K562 (cell line): ENCODE results near the gene ZBTB7A. TPM values are rescaled to one million over a fixed set of nuclear protein-coding genes. Genes with fewer than 3 reads are reported as not detected.

ENCODE experiments used
- ATAC-seq: fragments of 200-7000 bp; cut with Tn5 transposase; 3 replicates; pipeline ENCODE4 v1.9.1; 2020; ENCODE audit warnings: moderate library complexity
- BruUV-seq: library from RNA; stranded (reverse); fragments of 400-500 nt; replicated peaks from 2 replicates; lab custom pipeline; 2021; lab: Mats Ljungman, UMichigan
- CTCF ChIA-PET: fragments of 300-600 bp; formaldehyde crosslinking; extraction: SDS; loops from one replicate; lab custom pipeline; 2021; ENCODE audit warnings: low intra/inter-chr PET ratio; lab: Yijun Ruan, JAX
- POLR2A ChIA-PET: fragments of 300-600, 350-650 bp; sonication (Branson Sonifier 250); formaldehyde crosslinking; extraction: SDS; loops from one replicate; lab custom pipeline; 2021; ENCODE audit warnings: antibody characterized with exemption, inconsistent platforms; lab: Yijun Ruan, JAX
- DNase-seq, 4 experiments: peaks; one replicate each; pipeline versions ENCODE4 v3.0.0 to v3.0.0-alpha.2; 2011 to 2018; ENCODE audit warnings: low spot score in 3 of 4, mixed read lengths in 3 of 4; ENCODE audit errors: extremely low read depth in 1 of 4
- FAIRE-seq: peaks from 2 replicates; lab custom pipeline; 2011; peaks lifted over from hg19 to GRCh38; lab: Jason Lieb, UNC
- H2AFZ ChIP-seq: 2 replicates; pipeline ENCODE4 v1.6.0; 2011; ENCODE audit warnings: low read depth, low read length, control low read depth, inconsistent platforms
- H3K27ac ChIP-seq: fragments of 200-600 bp; 3 replicates; pipeline ENCODE4 v1.8.0; 2011; ENCODE audit warnings: low read depth, mild to moderate bottlenecking, control low read depth, inconsistent platforms, low read length, moderate library complexity, mixed read lengths; ENCODE audit errors: extremely low read depth
- H3K27me3 ChIP-seq, 2 experiments: fragments of 300-600 bp in 1 of 2; 2 replicates in 1 of 2; 3 replicates in 1 of 2; pipeline versions ENCODE4 v1.6.0 to v1.8.0; 2011; ENCODE audit warnings: inconsistent platforms in 2 of 2, low read length in 2 of 2, mild to moderate bottlenecking in 1 of 2, mixed read lengths in 1 of 2, moderate library complexity in 1 of 2; ENCODE audit not compliant: control insufficient read depth in 2 of 2, insufficient read depth in 2 of 2
- H3K36me3 ChIP-seq: fragments of 300-600 bp; 3 replicates; pipeline ENCODE4 v1.8.0; 2011; ENCODE audit warnings: mild to moderate bottlenecking, low read length, inconsistent platforms; ENCODE audit not compliant: control insufficient read depth, insufficient read depth
- H3K4me1 ChIP-seq, 2 experiments: fragments of 200-600 bp in 1 of 2; replicated peaks in 1 of 2; 2 replicates in 1 of 2; 3 replicates in 1 of 2; pipeline versions ENCODE4 v1.5.1 to v1.8.0; 2011; ENCODE audit warnings: inconsistent platforms in 2 of 2, low read length in 2 of 2, mild to moderate bottlenecking in 1 of 2, mixed read lengths in 1 of 2, moderate library complexity in 1 of 2; ENCODE audit not compliant: control insufficient read depth in 2 of 2, insufficient read depth in 2 of 2
- H3K4me2 ChIP-seq: 2 replicates; pipeline ENCODE4 v1.6.1; 2011; ENCODE audit warnings: low read length, control low read depth, inconsistent platforms, mixed read lengths; ENCODE audit not compliant: insufficient read depth
- H3K4me3 ChIP-seq: fragments of 200-600 bp; sonication (generic), shearing (Covaris generic); 2 replicates; pipeline ENCODE4 v1.5.1; 2016; ENCODE audit warnings: control low read depth, inconsistent platforms
- H3K79me2 ChIP-seq: fragments of 200-600 bp; 3 replicates; pipeline ENCODE4 v1.8.0; 2011; ENCODE audit warnings: low read length, inconsistent platforms; ENCODE audit not compliant: control insufficient read depth, insufficient read depth
- H3K9ac ChIP-seq, 2 experiments: 2 replicates each; pipeline versions ENCODE4 v1.6.0 to v1.6.1; 2011; ENCODE audit warnings: low read depth in 2 of 2, low read length in 2 of 2, control low read depth in 1 of 2, inconsistent platforms in 1 of 2, mild to moderate bottlenecking in 1 of 2, mixed read lengths in 1 of 2; ENCODE audit not compliant: insufficient read depth in 1 of 2
- H3K9me1 ChIP-seq: one replicate; pipeline ENCODE4 v1.6.0; 2011; ENCODE audit warnings: inconsistent platforms, mild to moderate bottlenecking, low read length, moderate library complexity; ENCODE audit not compliant: control insufficient read depth, insufficient read depth
- H3K9me3 ChIP-seq: replicated peaks from 2 replicates; pipeline ENCODE4 v1.5.1; 2011; ENCODE audit warnings: low read depth, low read length, inconsistent platforms; ENCODE audit not compliant: control insufficient read depth, insufficient read depth
- H4K20me1 ChIP-seq: replicated peaks from 2 replicates; pipeline ENCODE4 v1.6.1; 2011; ENCODE audit warnings: low read length, inconsistent platforms, mixed read lengths; ENCODE audit not compliant: control insufficient read depth, insufficient read depth
- CBFA2T3 ChIP-seq: fragments of 450-650 bp; IDR thresholded peaks from 2 replicates; pipeline ENCODE4 v1.6.1; 2017
- CTCFL ChIP-seq: IDR thresholded peaks from 2 replicates; pipeline ENCODE4 v1.6.1; 2011; ENCODE audit warnings: borderline replicate concordance, low read depth, mild to moderate bottlenecking, moderate library complexity, low read length; ENCODE audit not compliant: insufficient read depth, poor library complexity, severe bottlenecking
- ILF3 ChIP-seq: fragments of 450-650 bp; IDR thresholded peaks from 2 replicates; pipeline ENCODE4 v1.6.1; 2018; ENCODE audit warnings: antibody characterized with exemption, mild to moderate bottlenecking, moderate library complexity, borderline replicate concordance
- TAF15 ChIP-seq: fragments of 200-400 bp; formaldehyde crosslinking; IDR thresholded peaks from 2 replicates; pipeline ENCODE4 v1.6.1; 2017; ENCODE audit warnings: mild to moderate bottlenecking, low read depth, low read length, moderate library complexity
- TGIF2 ChIP-seq: sonication (generic); formaldehyde crosslinking; IDR thresholded peaks from 2 replicates; pipeline ENCODE4 v1.8.1; 2022; ENCODE audit warnings: mild to moderate bottlenecking, missing genetic modification reagents, moderate library complexity
- ZNF77 ChIP-seq: fragments of 250-450 bp; sonication (Bioruptor Pico); IDR thresholded peaks from 2 replicates; pipeline ENCODE4 v1.5.0; 2020
- ZNF780A ChIP-seq: fragments of 250-450 bp; sonication (Bioruptor Pico); IDR thresholded peaks from 2 replicates; pipeline ENCODE4 v1.5.0; 2021; ENCODE audit warnings: mild to moderate bottlenecking
- WGBS: fragments of 100-300 bp; shearing (Covaris generic); methylation state at CpG from one replicate; pipeline ENCODE4 v1.1.6; 2016; ENCODE audit warnings: low coverage, mixed read lengths; ENCODE audit not compliant: insufficient coverage; ENCODE audit errors: missing lambda C conversion rate; 5-methylcytosine and 5-hydroxymethylcytosine counted together
- in situ Hi-C: fragments of 300-500 bp; cut with MboI; formaldehyde crosslinking; loops from 4 replicates; pipeline ENCODE4 v1.15.0; 2018; ENCODE audit warnings: inconsistent platforms, mixed read lengths
- intact Hi-C: fragments of 100-400 bp; cut with micrococcal nuclease; formaldehyde crosslinking; loops from 2 replicates; pipeline ENCODE4 v1.14.2; 2022
- polyA plus RNA-seq, 8 experiments: library from polyadenylated mRNA; depleted of rRNA in 4 of 8; stranded (reverse) in 5 of 8; unstranded in 3 of 8; fragments of >200 nt; fragmentation: Nextera tagmentation in 2 of 8; fragmentation: Illumina TruSeq in 1 of 8; extraction: Ambion mirVana in 2 of 8; extraction: Trizol in 1 of 8; gene quantifications; 2 replicates each; pipeline versions ENCODE4 v1.2.1 to v1.2.3, GENCODE V29; 2011 to 2014; ENCODE audit warnings: inconsistent platforms in 1 of 8, missing spikeins in 1 of 8
- total RNA-seq, 7 experiments: library from RNA; depleted of rRNA in 6 of 7; stranded (reverse); fragments of >200 nt in 6 of 7; fragmentation: Illumina TruSeq in 2 of 7; extraction: Trizol in 2 of 7; gene quantifications; 2 replicates each; pipeline versions ENCODE4 v1.2.1 to v1.2.3, GENCODE V29; 2011 to 2021; ENCODE audit warnings: low replicate concordance in 1 of 7
- TF ChIP-seq, protein P1 (sequence below): fragments of 450-650 bp; IDR thresholded peaks from 2 replicates; pipeline ENCODE4 v1.6.1; 2016; ENCODE audit warnings: borderline replicate concordance

The ZBTB7A gene
- total and polyA plus RNA-seq, 9 of the 15 experiments (the other 6 are each of a cell fraction or from before 2014, with no cell fraction given): 0.11 to 34.0 (median 4.6) TPM

- H3K27ac ChIP-seq: no peak overlapping the region
- WGBS: 100% methylated on average over 1 of the region's 7 CpGs
- POLR2A ChIA-PET: no interaction called here
- H3K9ac ChIP-seq: no peak overlapping the region
- no peak for DNase-seq
- BruUV-seq: no TSS peak
- H4K20me1 ChIP-seq: peaks cover 27% of the 10 kb centered on the region
- H3K4me3 ChIP-seq: no peak overlapping the region
- in situ Hi-C loops: no loop called here
- no peak for TF ChIP-seq ZNF77
- no peak for TF ChIP-seq TGIF2 (CRISPR knock-in tag)
- TF ChIP-seq, protein P1, sequence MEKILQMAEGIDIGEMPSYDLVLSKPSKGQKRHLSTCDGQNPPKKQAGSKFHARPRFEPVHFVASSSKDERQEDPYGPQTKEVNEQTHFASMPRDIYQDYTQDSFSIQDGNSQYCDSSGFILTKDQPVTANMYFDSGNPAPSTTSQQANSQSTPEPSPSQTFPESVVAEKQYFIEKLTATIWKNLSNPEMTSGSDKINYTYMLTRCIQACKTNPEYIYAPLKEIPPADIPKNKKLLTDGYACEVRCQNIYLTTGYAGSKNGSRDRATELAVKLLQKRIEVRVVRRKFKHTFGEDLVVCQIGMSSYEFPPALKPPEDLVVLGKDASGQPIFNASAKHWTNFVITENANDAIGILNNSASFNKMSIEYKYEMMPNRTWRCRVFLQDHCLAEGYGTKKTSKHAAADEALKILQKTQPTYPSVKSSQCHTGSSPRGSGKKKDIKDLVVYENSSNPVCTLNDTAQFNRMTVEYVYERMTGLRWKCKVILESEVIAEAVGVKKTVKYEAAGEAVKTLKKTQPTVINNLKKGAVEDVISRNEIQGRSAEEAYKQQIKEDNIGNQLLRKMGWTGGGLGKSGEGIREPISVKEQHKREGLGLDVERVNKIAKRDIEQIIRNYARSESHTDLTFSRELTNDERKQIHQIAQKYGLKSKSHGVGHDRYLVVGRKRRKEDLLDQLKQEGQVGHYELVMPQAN: no peak
- TF ChIP-seq ZNF780A (CRISPR knock-in tag): no peak
- TF ChIP-seq ILF3: no peak
- TF ChIP-seq TAF15: no peak
- TF ChIP-seq CBFA2T3: no peak
- no peak for TF ChIP-seq CTCFL
- CTCF ChIA-PET: no interaction called here
- no peak for ATAC-seq
- FAIRE-seq: no peak
- H3K4me1 ChIP-seq: peaks cover 0 to 36% of the 10 kb centered on the region in 2 experiments; a peak in 2 of 5 replicates
- H2AFZ ChIP-seq: no peak overlapping the region
- no peak overlapping the region for H3K4me2 ChIP-seq
- no peaks in the 10 kb centered on the region for H3K9me3 ChIP-seq
- H3K27me3 ChIP-seq: no peaks in the 10 kb centered on the region
- intact Hi-C loops: no loop called here
- peaks cover 56% of the 10 kb centered on the region for H3K79me2 ChIP-seq
- H3K9me1 ChIP-seq: no peaks in the 10 kb centered on the region
- H3K36me3 ChIP-seq: peaks cover 57% of the 10 kb centered on the region; the same call in 2 of the 3 replicates
These were observed 20.4 kb downstream of the ZBTB7A start for GRCh38 chr19:4046362-4046691.
